GM21528 (cell line): ENCODE measurements around the gene GNL3.
A peak's percentile ranks its signal among the peaks of the same experiment; 100 is the strongest.
"Not testable (repeated sequence)": the region's sequence is repeated elsewhere in the genome, so short reads cannot be mapped to it uniquely, and the experiment has no call there.

Experiments
- ATAC-seq: cut with Tn5 transposase; IDR thresholded peaks from one replicate; pipeline ENCODE4 v1.9.1; 2021; ENCODE audit warnings: mild to moderate bottlenecking, moderate library complexity; ENCODE audit not compliant: unreplicated experiment, low FRiP score

The GNL3 gene

GRCh38 chr3:52715714-52716305, 30.0 kb downstream of the GNL3 start:
- no peak for ATAC-seq

GRCh38 chr3:52719618-52720017, 33.8 kb downstream of the GNL3 start:
- no peak for ATAC-seq

- peak; percentile 68 for ATAC-seq
These were observed 35.3 kb downstream of the GNL3 start for GRCh38 chr3:52721002-52721729.

DNA sequence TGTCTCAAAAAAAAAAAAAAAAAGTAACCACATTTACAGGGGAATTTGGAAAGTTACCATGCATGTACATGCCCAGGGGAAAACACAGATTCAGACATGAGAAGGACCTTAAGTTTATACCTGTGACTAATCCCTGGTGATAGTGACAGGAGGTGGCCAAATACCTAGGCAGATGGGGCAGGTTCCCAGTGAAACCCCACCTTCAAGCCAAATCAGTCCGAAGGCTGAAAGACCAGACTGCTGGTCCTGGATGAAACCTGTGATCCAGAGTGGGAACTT, 35.8 kb downstream of the GNL3 start:
- no peak for ATAC-seq

DNA sequence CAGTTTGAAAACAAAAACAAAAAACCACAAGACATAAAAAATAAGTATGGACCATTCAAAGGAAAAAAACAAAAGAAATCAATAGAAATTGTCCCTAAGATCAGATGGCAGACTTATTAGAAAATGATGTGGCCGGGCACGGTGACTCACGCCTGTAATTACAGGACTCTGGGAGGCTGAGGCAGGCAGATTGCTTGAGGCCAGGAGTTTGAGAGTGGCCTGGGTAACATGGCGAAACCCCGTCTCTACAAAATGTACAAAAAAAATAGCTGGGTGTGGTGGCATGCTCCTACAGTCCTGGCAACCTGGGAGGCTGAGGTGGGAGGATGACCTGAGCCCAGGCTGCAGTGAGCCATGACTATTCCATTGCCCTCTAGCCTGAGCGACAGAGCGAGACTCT, 36.7 kb downstream of the GNL3 start:
- no peak for ATAC-seq

DNA sequence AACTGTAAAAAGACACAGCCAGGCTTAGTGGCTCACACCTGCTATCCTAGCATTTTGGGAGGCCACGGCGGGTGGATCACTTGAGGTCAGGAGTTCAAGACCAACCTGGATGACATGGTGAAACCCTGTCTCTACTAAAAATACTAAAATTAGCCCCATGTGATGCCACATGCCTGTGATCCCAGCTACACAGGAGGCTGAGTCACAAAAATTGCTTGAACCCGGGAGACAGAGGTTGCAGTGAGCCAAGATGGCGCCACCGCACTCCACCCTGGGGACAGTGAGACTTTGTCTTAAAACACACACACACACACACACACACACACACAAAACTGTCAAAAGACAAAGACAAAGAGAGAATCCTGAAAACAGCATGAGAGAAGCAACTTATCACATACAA, 38.1 kb downstream of the GNL3 start:
- no peak for ATAC-seq

DNA sequence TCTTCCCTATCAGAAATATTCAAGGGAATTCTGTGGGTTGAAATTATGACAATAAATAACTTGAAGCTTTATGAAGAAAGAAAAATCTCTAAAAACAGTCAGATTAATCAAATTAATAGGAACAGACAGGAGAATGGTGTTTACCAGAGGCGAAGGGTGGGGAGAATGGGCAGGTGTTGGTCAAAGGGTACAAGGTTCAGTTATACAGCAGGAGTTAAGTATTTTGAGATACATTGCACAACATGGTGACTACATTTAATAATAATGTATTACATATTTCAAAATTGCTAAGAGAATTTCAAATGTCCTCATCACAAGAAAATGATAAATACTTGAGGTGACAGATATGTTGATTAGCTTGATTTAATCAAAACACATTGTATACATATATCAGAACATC, 38.7 kb downstream of the GNL3 start:
- ATAC-seq = no peak

GRCh38 chr3:52728753-52729152, 42.9 kb downstream of the GNL3 start:
- ATAC-seq = not testable (repeated sequence)

DNA sequence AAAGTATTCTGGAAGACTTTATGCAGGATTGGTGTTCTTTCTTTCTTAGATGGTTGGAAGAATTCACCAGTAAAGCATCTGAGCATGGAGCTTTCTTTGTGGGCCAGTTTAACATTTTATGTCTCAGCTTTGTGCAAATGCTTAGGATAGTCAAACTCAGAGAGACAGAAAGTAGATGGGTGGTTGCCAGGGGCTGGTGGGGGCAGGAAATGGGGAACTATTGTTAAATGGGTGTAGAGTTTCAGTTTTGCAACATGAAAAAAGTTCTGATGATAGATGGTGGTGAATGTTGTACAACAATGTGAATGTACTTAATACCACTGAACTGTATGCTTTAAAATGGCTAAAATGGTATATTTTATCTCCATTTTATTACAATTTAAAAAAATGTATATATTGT, 44.8 kb downstream of the GNL3 start:
- ATAC-seq = no peak

GRCh38 chr3:52731590-52731989, 45.8 kb downstream of the GNL3 start:
- ATAC-seq = no peak

GRCh38 chr3:52733256-52733891, 47.5 kb downstream of the GNL3 start:
- ATAC-seq = no peak

DNA sequence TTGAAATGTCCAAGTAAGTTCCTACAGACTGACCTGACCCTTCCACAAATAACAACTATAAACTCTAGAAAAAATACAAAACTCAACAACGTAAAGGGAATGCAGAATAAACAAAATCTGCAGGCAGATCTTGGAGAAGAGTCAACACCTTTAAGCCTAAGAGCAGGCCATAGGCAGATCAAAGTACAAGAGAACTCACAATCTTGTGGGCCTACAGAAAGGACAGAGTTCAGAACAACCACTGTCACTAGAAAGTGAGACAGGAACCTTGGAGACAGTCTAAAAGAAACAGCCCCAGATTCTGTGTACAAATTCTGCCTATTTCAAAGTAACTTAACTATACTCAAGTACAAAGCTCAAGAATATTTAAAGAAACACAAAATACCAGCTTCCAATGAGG, 53.9 kb downstream of the GNL3 start:
- no peak for ATAC-seq

DNA sequence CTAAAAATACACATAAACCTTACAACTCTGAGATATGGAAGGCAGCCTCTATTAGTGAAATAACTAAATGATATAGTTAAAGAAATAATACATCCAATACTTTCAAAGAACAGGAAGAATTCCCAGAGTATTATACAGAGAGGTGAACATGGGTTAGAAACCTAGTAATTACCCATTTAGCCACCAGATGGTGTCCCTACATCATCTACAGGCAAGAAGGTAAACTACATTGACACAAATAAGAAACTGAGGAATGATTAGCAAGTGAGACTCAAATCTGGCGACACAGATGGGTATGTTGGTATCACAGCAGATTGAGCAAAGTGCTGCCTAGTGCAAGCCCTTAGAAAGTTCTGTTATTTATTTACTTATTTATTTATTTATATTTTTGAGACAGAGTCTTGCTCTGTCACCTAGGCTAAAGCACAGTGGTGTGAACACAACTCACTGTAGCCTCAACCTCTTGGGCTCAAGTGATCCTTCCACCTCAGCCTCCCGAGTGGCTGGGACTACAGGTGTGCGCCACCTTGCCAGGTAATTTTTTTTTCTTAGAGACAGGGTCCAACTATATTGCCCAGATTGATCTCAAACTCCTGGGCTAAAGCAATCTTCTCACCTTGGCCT, 56.7 kb downstream of the GNL3 start:
- no peak for ATAC-seq

GRCh38 chr3:52743152-52743551, 57.3 kb downstream of the GNL3 start:
- ATAC-seq = no peak

DNA sequence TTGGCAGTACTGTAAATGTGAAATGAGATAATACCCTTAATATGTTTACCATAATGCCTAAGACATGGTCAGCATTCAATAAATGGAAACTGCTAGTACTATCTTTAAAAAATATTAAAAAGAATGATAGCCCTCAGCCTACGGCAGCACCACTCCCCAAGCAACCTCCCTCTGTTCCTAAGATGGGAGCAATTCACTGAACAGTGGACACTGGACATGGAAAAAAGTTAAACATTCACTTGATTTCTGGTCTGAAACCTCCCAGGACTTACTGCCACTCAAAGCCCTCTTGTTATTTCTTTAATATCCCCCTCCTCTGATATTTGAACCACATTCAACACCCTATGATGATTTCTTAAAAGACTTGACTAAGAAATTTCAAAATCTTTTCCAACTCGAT, 57.9 kb downstream of the GNL3 start:
- no peak for ATAC-seq
